KMS-11 (cell line): Measurements from ENCODE around the gene THEMIS.
A peak's percentile ranks its signal among the peaks of the same experiment; 100 is the strongest.

ENCODE experiments used
- H2AFZ ChIP-seq: fragments of 200-600 bp; sonication (generic); 2 replicates; pipeline ENCODE4 v1.6.1; 2016; ENCODE audit warnings: antibody characterized with exemption, mixed run types, low read depth
- H3K27ac ChIP-seq: fragments of 200-600 bp; sonication (generic); 2 replicates; pipeline ENCODE4 v1.6.1; 2016; ENCODE audit warnings: mild to moderate bottlenecking, mixed run types
- H3K27me3 ChIP-seq: fragments of 200-600 bp; sonication (generic); 2 replicates; pipeline ENCODE4 v1.6.1; 2017; ENCODE audit warnings: mild to moderate bottlenecking, low read depth, mixed run types, moderate library complexity; ENCODE audit not compliant: insufficient read depth
- H3K36me3 ChIP-seq: fragments of 200-600 bp; sonication (generic); 2 replicates; pipeline ENCODE4 v1.6.1; 2017; ENCODE audit warnings: mild to moderate bottlenecking, mixed run types; ENCODE audit not compliant: insufficient read depth
- H3K4me1 ChIP-seq: fragments of 200-600 bp; sonication (generic); 2 replicates; pipeline ENCODE4 v1.6.1; 2016; ENCODE audit warnings: mild to moderate bottlenecking, low read depth, mixed run types; ENCODE audit not compliant: poor library complexity, severe bottlenecking
- H3K4me2 ChIP-seq: fragments of 200-600 bp; sonication (generic); 2 replicates; pipeline ENCODE4 v1.7.0; 2016; ENCODE audit warnings: mild to moderate bottlenecking, mixed run types
- H3K4me3 ChIP-seq: fragments of 200-600 bp; sonication (generic); IDR thresholded peaks from 2 replicates; pipeline ENCODE4 v1.6.1; 2017; ENCODE audit warnings: low read depth, low read length, mixed read lengths; ENCODE audit not compliant: insufficient read depth
- H3K79me2 ChIP-seq: fragments of 200-600 bp; sonication (generic); 2 replicates; pipeline ENCODE4 v1.6.1; 2016; ENCODE audit warnings: low read depth, mixed run types; ENCODE audit not compliant: insufficient read depth
- H3K9ac ChIP-seq: fragments of 200-600 bp; sonication (generic); 2 replicates; pipeline ENCODE4 v1.6.1; 2016; ENCODE audit warnings: mild to moderate bottlenecking, mixed run types
- H4K20me1 ChIP-seq: fragments of 200-600 bp; sonication (generic); 2 replicates; pipeline ENCODE4 v1.6.1; 2016; ENCODE audit warnings: mild to moderate bottlenecking, mixed run types; ENCODE audit not compliant: insufficient read depth
- TF ChIP-seq, protein P1 (sequence below): fragments of 200-600 bp; sonication (generic); conservative IDR thresholded peaks from 2 replicates; pipeline ENCODE4 v1.6.1; 2017; ENCODE audit warnings: low read depth, mild to moderate bottlenecking, antibody characterized with exemption, low read length, moderate library complexity, mixed read lengths

Gene THEMIS

DNA sequence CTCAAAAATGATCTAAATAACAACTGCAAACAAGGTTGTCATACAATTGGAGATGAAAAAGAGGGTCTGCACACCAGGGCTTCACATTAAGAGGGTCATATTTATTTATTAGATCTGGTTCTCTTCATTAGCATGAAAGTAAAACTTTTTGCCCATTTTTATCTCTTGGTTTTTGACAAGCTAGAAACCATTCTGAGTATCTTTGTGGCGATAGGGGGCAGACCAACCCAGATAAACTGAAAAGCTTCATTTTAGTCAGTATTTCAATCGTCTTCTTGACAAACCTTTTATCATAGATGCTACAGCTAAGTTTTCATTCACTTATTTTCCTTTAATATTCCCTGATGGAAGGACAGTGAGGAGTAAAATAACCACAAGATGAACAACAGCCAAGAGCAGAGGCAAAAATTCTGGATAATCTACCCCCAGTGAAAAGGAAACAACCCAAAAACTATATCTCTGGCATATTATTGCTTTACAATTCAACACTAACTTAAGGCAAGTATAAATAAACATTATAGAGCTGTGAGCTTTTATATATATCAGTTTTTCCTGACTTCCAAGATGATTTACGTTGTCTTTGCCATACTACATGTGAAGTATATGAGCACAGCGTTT lies 45.2 kb downstream of the THEMIS start:
- Histone ChIP-seq H3K27me3 (no peaks in the 10 kb centered on the region), H3K4me2 (no peak overlapping the region), H3K9ac (no peak overlapping the region), H3K79me2 (peaks cover 100% of the 10 kb centered on the region), H2AFZ (no peak overlapping the region), H4K20me1 (0 out of 2 replicates have a peak, but pooled peaks cover 10% of the 10 kb centered on the region), H3K4me1 (peaks cover 65% of the 10 kb centered on the region), H3K27ac (no peak overlapping the region), H3K4me3 (no peak overlapping the region), H3K36me3 (no peaks in the 10 kb centered on the region)
- TF ChIP-seq, protein P1, sequence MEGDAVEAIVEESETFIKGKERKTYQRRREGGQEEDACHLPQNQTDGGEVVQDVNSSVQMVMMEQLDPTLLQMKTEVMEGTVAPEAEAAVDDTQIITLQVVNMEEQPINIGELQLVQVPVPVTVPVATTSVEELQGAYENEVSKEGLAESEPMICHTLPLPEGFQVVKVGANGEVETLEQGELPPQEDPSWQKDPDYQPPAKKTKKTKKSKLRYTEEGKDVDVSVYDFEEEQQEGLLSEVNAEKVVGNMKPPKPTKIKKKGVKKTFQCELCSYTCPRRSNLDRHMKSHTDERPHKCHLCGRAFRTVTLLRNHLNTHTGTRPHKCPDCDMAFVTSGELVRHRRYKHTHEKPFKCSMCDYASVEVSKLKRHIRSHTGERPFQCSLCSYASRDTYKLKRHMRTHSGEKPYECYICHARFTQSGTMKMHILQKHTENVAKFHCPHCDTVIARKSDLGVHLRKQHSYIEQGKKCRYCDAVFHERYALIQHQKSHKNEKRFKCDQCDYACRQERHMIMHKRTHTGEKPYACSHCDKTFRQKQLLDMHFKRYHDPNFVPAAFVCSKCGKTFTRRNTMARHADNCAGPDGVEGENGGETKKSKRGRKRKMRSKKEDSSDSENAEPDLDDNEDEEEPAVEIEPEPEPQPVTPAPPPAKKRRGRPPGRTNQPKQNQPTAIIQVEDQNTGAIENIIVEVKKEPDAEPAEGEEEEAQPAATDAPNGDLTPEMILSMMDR, result 0 out of 2 replicates have a peak, but pooled peaks have one; percentile 20

DNA sequence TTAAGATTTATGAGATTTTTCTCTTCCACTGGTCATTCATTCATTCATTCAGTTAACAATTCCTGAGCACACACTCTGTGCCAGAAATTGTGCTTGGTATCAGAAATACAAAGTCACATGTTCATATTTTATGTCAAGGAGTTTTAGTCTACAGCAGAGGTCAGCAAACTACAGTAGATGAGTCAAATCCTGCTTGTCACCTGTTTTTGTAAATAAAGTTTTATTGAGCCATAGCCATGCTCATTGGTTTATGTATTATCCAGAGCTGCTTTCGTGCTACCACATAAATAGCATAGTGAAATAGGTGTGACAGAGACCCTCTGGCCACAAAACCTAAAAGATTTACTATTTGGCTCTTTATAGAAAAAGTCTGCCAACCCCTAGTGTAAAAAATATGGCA lies 46.8 kb downstream of the THEMIS start:
- no peak overlapping the region for H3K27ac ChIP-seq
- no peak overlapping the region for H3K9ac ChIP-seq
- 0 out of 2 replicates have a peak, but pooled peaks cover 5% of the 10 kb centered on the region for H4K20me1 ChIP-seq
- H2AFZ ChIP-seq, result no peak overlapping the region
- peaks cover 52% of the 10 kb centered on the region for H3K4me1 ChIP-seq
- no peak overlapping the region for H3K4me3 ChIP-seq
- TF ChIP-seq, protein P1, result no peak
- no peaks in the 10 kb centered on the region for H3K27me3 ChIP-seq
- H3K4me2 ChIP-seq, result no peak overlapping the region
- H3K36me3 ChIP-seq, result no peaks in the 10 kb centered on the region
- peaks cover 99% of the 10 kb centered on the region for H3K79me2 ChIP-seq

GRCh38 chr6:127851197-127851596 lies 49.7 kb downstream of the THEMIS start:
- Histone ChIP-seq H3K4me3 (no peak overlapping the region), H4K20me1 (peaks cover 17% of the 10 kb centered on the region; the same call in 1 of the 2 replicates), H2AFZ (no peak overlapping the region), H3K9ac (no peak overlapping the region), H3K4me1 (peaks cover 38% of the 10 kb centered on the region), H3K4me2 (no peak overlapping the region), H3K79me2 (peaks cover 85% of the 10 kb centered on the region), H3K36me3 (no peaks in the 10 kb centered on the region), H3K27ac (no peak overlapping the region), H3K27me3 (no peaks in the 10 kb centered on the region)
- TF ChIP-seq, protein P1, result no peak

GRCh38 chr6:127845242-127845641 lies 55.6 kb downstream of the THEMIS start:
- Histone ChIP-seq H3K9ac (no peak overlapping the region), H3K36me3 (no peaks in the 10 kb centered on the region), H4K20me1 (peaks cover 22% of the 10 kb centered on the region), H3K79me2 (peaks cover 84% of the 10 kb centered on the region), H3K4me2 (no peak overlapping the region), H3K4me1 (peaks cover 46% of the 10 kb centered on the region), H3K27me3 (no peaks in the 10 kb centered on the region), H2AFZ (no peak overlapping the region), H3K4me3 (no peak overlapping the region), H3K27ac (no peak overlapping the region)
- TF ChIP-seq, protein P1, result no peak
